GM19351 (cell line): Measurements from ENCODE around the gene KCNQ4.

Experiments used
- ATAC-seq: cut with Tn5 transposase; IDR thresholded peaks from one replicate; pipeline ENCODE4 v1.9.1; 2021; ENCODE audit warnings: mild to moderate bottlenecking, moderate library complexity; ENCODE audit not compliant: unreplicated experiment

KCNQ4 gene

GRCh38 chr1:40783001-40783905 lies at the start of gene KCNQ4:
Gene KCNQ4 (plus strand): TSS chr1:40783787. CDS start chr1:40784094, 307 bp downstream.
- ATAC-seq: no peak

- ATAC-seq: no peak
Observed at GRCh38 chr1:40734882-40735628, 48.5 kb upstream of the KCNQ4 start.

- ATAC-seq: no peak
Observed at GRCh38 chr1:40736085-40736531, 47.5 kb upstream of the KCNQ4 start.

- ATAC-seq: no peak
Observed at GRCh38 chr1:40738831-40739230, 44.8 kb upstream of the KCNQ4 start.

- ATAC-seq: no peak
Observed at GRCh38 chr1:40739455-40740008, 44.1 kb upstream of the KCNQ4 start.

GRCh38 chr1:40740039-40740996 lies 43.3 kb upstream of the KCNQ4 start:
- no peak for ATAC-seq

- ATAC-seq: no peak
Observed at GRCh38 chr1:40740997-40741736, 42.4 kb upstream of the KCNQ4 start.

GRCh38 chr1:40742363-40743061 lies 41.1 kb upstream of the KCNQ4 start:
- no peak for ATAC-seq

GRCh38 chr1:40743452-40743851 lies 40.1 kb upstream of the KCNQ4 start:
- no peak for ATAC-seq

GRCh38 chr1:40743860-40744259 lies 39.7 kb upstream of the KCNQ4 start:
- no peak for ATAC-seq

- no peak for ATAC-seq
Observed at GRCh38 chr1:40745176-40745575, 38.4 kb upstream of the KCNQ4 start.

GRCh38 chr1:40746344-40747090 lies 37.1 kb upstream of the KCNQ4 start:
- no peak for ATAC-seq

- ATAC-seq: no peak
Observed at GRCh38 chr1:40748841-40749718, 34.5 kb upstream of the KCNQ4 start.

- no peak for ATAC-seq
Observed at GRCh38 chr1:40749817-40750216, 33.8 kb upstream of the KCNQ4 start.

GRCh38 chr1:40750451-40750908 lies 33.1 kb upstream of the KCNQ4 start:
- ATAC-seq: no peak

GRCh38 chr1:40751802-40752201 lies 31.8 kb upstream of the KCNQ4 start:
- ATAC-seq: no peak

- ATAC-seq: peak; percentile 61
Observed at GRCh38 chr1:40753142-40753882, 30.3 kb upstream of the KCNQ4 start.
